H1 (cell line): ENCODE measurements around the gene CCDC71. TPM values are rescaled to one million over a fixed set of nuclear protein-coding genes. Genes with fewer than 3 reads are reported as not detected.

Source experiments
- CBX8 ChIP-seq: fragments of 300-800, 300-1000 bp; sonication (generic); IDR thresholded peaks from 2 replicates; pipeline ENCODE4 v1.7.1; 2016; ENCODE audit warnings: low read depth, low read length, borderline replicate concordance
- CHD7 ChIP-seq: fragments of 300-600 bp; sonication (generic); IDR thresholded peaks from 2 replicates; pipeline ENCODE4 v1.7.1; 2012; ENCODE audit warnings: low read length, moderate library complexity, mild to moderate bottlenecking, inconsistent platforms; ENCODE audit not compliant: insufficient replicate concordance
- CTCF ChIP-seq, 3 experiments: IDR thresholded peaks; 1 replicate in 2 of 3; 2 replicates in 1 of 3; pipeline versions ENCODE4 v1.5.1 to v1.6.1; 2011; ENCODE audit warnings: low read length in 3 of 3, mild to moderate bottlenecking in 3 of 3, inconsistent platforms in 2 of 3, low read depth in 1 of 3, moderate library complexity in 1 of 3; ENCODE audit not compliant: insufficient read depth in 1 of 3; ENCODE audit errors: control extremely low read depth in 1 of 3
- MAX ChIP-seq: IDR thresholded peaks from 2 replicates; pipeline ENCODE4 v1.6.1; 2012; ENCODE audit warnings: inconsistent platforms
- RAD21 ChIP-seq, 2 experiments: IDR thresholded peaks in 1 of 2; conservative IDR thresholded peaks in 1 of 2; 2 replicates each; pipeline ENCODE4 v1.6.1; 2011; ENCODE audit warnings: low read depth in 2 of 2, low read length in 2 of 2, improper control_type of control experiment in 1 of 2, inconsistent platforms in 1 of 2, mild to moderate bottlenecking in 1 of 2, moderate library complexity in 1 of 2
- TAF1 ChIP-seq: IDR thresholded peaks from 2 replicates; pipeline ENCODE4 v1.6.1; 2011; ENCODE audit warnings: mild to moderate bottlenecking, low read depth, low read length
- YY1 ChIP-seq: IDR thresholded peaks from 2 replicates; pipeline ENCODE4 v1.6.1; 2011; ENCODE audit warnings: low read depth, mild to moderate bottlenecking, low read length
- polyA plus RNA-seq, 7 experiments: library from polyadenylated mRNA; depleted of rRNA in 3 of 7; stranded (reverse) in 5 of 7; unstranded in 2 of 7; fragments of >200 nt in 5 of 7; fragments of 200-250 nt in 2 of 7; gene quantifications; 1 replicate in 5 of 7; 2 replicates in 1 of 7; 4 replicates in 1 of 7; pipeline versions ENCODE4 v1.2.1 to v1.2.3, GENCODE V29; 2011 to 2013; ENCODE audit warnings: missing spikeins in 2 of 7, mixed read lengths in 2 of 7
- total RNA-seq: library from RNA; stranded (reverse); fragmentation: NEBNext Ultra II Directional; extraction: Animal tissue kit (Norgen Biotek cat#: 25700); gene quantifications from 2 replicates; pipeline ENCODE4 v1.2.1, GENCODE V29; 2021

Gene CCDC71
- total and polyA plus RNA-seq, 2 of the 8 experiments (the other 6 are each of a cell fraction or from before 2014, with no cell fraction given) = 26.7 to 57.4 TPM

GRCh38 chr3:49157289-49157688 lies 8.8 kb downstream of the CCDC71 start (continued):
- TF ChIP-seq CHD7 (no peak), RAD21 (IDR thresholded peaks at IDR 0.05 in 1 of 2, conservative IDR thresholded peaks at IDR 0.05 in 1 of 2; ENCODE audit: low read depth in 2 of 2, low read length in 2 of 2) (no peak), CTCF (IDR thresholded peaks at IDR 0.05; ENCODE audit: control extremely low read depth in 1 of 3, insufficient read depth in 1 of 3, low read depth in 1 of 3, low read length in 3 of 3) (no peak), MAX (no peak), YY1 (no peak), CBX8 (no peak), TAF1 (no peak)
